PFSK-1 (cell line): ENCODE results near the gene TSPAN5.

Source experiments
- FOXP2 ChIP-seq: optimal IDR thresholded peaks from 2 replicates; pipeline ENCODE3; 2011; ENCODE audit warnings: borderline replicate concordance, control low read depth, inconsistent platforms; ENCODE audit not compliant: insufficient read depth; ENCODE audit errors: extremely low read length, extremely low read depth
- POLR2AphosphoS5 ChIP-seq: IDR thresholded peaks from 2 replicates; pipeline ENCODE4 v1.6.1; 2012; ENCODE audit warnings: low read depth, mild to moderate bottlenecking, control low read depth, low read length, moderate library complexity
- REST ChIP-seq, 2 experiments: IDR thresholded peaks; 2 replicates each; pipeline versions ENCODE4 v1.6.1 to v1.8.0; 2011 to 2012; ENCODE audit warnings: low read depth in 2 of 2, low read length in 2 of 2, control low read depth in 1 of 2, inconsistent platforms in 1 of 2, mild to moderate bottlenecking in 1 of 2, moderate library complexity in 1 of 2; ENCODE audit not compliant: insufficient read depth in 1 of 2
- SIN3A ChIP-seq: IDR thresholded peaks from 2 replicates; pipeline ENCODE4 v1.6.1; 2012; ENCODE audit warnings: mild to moderate bottlenecking, low read length, moderate library complexity, borderline replicate concordance; ENCODE audit not compliant: insufficient read depth
- TAF1 ChIP-seq: IDR thresholded peaks from 2 replicates; pipeline ENCODE4 v1.6.1; 2012; ENCODE audit warnings: low read length, control low read depth, borderline replicate concordance; ENCODE audit not compliant: insufficient read depth

Gene TSPAN5

GRCh38 chr4:98434816-98435215 lies 223.6 kb downstream of the TSPAN5 start:
- TF ChIP-seq REST (IDR thresholded peaks at IDR 0.05; ENCODE audit: insufficient read depth in 1 of 2, low read depth in 2 of 2, low read length in 2 of 2) (no peak), SIN3A (no peak), TAF1 (no peak), POLR2AphosphoS5 (no peak), FOXP2 (no peak)

DNA sequence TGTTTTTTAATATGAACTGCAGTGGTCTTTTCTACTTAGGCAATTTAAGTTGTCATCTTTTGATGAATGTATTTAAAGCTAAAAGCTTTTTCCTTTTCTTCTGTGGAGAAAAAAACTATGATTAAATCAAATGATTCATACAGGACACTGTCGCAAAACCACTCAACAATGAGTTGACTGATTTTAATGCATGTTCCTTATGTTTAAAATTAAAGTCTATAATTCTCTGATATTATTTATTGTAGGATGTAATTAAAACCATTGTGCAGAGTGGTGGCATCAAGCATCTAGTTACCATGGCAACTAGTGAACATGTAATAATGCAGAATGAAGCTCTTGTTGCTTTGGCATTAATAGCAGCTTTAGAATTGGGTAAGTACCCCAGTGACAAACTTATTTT lies 224.7 kb downstream of the TSPAN5 start:
- no peak for TF ChIP-seq SIN3A
- no peak for TF ChIP-seq TAF1
- TF ChIP-seq REST (IDR thresholded peaks at IDR 0.05; ENCODE audit: insufficient read depth in 1 of 2, low read depth in 2 of 2, low read length in 2 of 2), result no peak
- TF ChIP-seq FOXP2, result no peak
- no peak for TF ChIP-seq POLR2AphosphoS5

DNA sequence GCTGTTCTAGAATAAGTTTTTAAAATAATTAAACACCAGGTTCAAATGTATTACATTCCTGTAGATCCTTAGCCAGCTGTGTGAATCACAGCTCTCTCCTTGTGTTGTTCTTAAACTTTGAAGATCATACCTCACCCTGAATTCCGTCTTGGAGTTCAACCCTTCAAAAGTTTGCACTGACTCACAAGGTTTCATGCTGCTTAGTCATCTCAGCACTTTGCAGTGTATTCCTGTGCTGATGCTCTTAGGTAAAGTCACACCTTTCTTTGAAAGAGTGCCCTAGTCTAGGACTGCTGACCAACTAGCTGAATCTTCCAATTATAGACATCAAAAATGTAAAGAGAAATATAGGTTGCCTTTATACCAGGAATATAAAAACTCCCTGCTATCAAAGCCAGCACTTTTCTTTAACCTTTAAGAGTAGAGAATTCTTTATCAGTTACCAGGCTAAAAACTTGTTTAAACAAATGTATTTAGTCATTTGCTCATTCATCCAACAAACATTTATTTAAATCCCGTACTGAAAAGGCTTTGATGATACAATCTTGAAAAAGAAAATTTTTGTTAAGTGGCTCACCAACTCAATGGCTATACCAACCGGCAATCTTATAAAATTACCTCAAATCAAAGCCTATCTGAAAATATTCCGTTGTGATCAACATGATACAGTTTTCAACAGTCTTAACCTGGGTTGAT lies 227.6 kb downstream of the TSPAN5 start:
- TF ChIP-seq REST (IDR thresholded peaks at IDR 0.05; ENCODE audit: insufficient read depth in 1 of 2, low read depth in 2 of 2, low read length in 2 of 2) (no peak), SIN3A (no peak), TAF1 (no peak), POLR2AphosphoS5 (no peak)

- TF ChIP-seq POLR2AphosphoS5 (no peak), SIN3A (no peak), REST (IDR thresholded peaks at IDR 0.05; ENCODE audit: insufficient read depth in 1 of 2, low read depth in 2 of 2, low read length in 2 of 2) (no peak), TAF1 (no peak)
These were observed 235.4 kb downstream of the TSPAN5 start for GRCh38 chr4:98423009-98423408.

GRCh38 chr4:98421111-98421510 lies 237.3 kb downstream of the TSPAN5 start:
- TF ChIP-seq TAF1 (no peak), REST (IDR thresholded peaks at IDR 0.05; ENCODE audit: insufficient read depth in 1 of 2, low read depth in 2 of 2, low read length in 2 of 2) (no peak), FOXP2 (no peak), POLR2AphosphoS5 (no peak), SIN3A (no peak)
